ENCODE data around the gene ZNF585A.
"Not testable (repeated sequence)": the region's sequence is repeated elsewhere in the genome, so short reads cannot be mapped to it uniquely, and the experiment has no call there.

Gene ZNF585A

GRCh38 chr19:37172368-37173366, at the start of gene ZNF585A:
Gene ZNF585A (minus strand): TSS chr19:37172695. CDS start chr19:37169910, 2,785 bp downstream.
- DNase-seq (ENCODE audit: low read depth): peak; percentile 87

- DNase-seq (ENCODE audit: low read depth): no peak
Observed at GRCh38 chr19:37221136-37221535, 48.6 kb upstream of the ZNF585A start.

- DNase-seq (ENCODE audit: low read depth): no peak
Observed at GRCh38 chr19:37220383-37220782, 47.9 kb upstream of the ZNF585A start.

GRCh38 chr19:37218592-37218935, 46.1 kb upstream of the ZNF585A start:
- DNase-seq (ENCODE audit: low read depth): no peak

- peak; percentile 81 for DNase-seq (ENCODE audit: low read depth)
Observed at GRCh38 chr19:37217775-37218591, 45.5 kb upstream of the ZNF585A start, which contains the start of gene ZNF383. Gene ZNF383 (plus strand): TSS chr19:37218214. CDS start chr19:37230454, 12,240 bp downstream.

- DNase-seq (ENCODE audit: low read depth): no peak
Observed at GRCh38 chr19:37217480-37217774, 44.9 kb upstream of the ZNF585A start.

GRCh38 chr19:37197768-37198167, 25.3 kb upstream of the ZNF585A start:
- no peak for DNase-seq (ENCODE audit: low read depth)

GRCh38 chr19:37197115-37197514, 24.6 kb upstream of the ZNF585A start:
- DNase-seq (ENCODE audit: low read depth): not testable (repeated sequence)

GRCh38 chr19:37195248-37195647, 22.8 kb upstream of the ZNF585A start:
- DNase-seq (ENCODE audit: low read depth): not testable (repeated sequence)

- not testable (repeated sequence) for DNase-seq (ENCODE audit: low read depth)
Observed at GRCh38 chr19:37186071-37186470, 13.6 kb upstream of the ZNF585A start.

- no peak for DNase-seq (ENCODE audit: low read depth)
Observed at GRCh38 chr19:37165635-37166034, 6.9 kb downstream of the ZNF585A start.

GRCh38 chr19:37160153-37160552, 12.3 kb downstream of the ZNF585A start:
- DNase-seq (ENCODE audit: low read depth): no peak

- DNase-seq (ENCODE audit: low read depth): no peak
Observed at GRCh38 chr19:37148214-37148613, 24.3 kb downstream of the ZNF585A start.

- DNase-seq (ENCODE audit: low read depth): no peak
Observed at GRCh38 chr19:37136111-37136510, 36.4 kb downstream of the ZNF585A start.

GRCh38 chr19:37128821-37129177, 43.7 kb downstream of the ZNF585A start:
- no peak for DNase-seq (ENCODE audit: low read depth)

GRCh38 chr19:37127999-37128820, 44.3 kb downstream of the ZNF585A start:
- DNase-seq (ENCODE audit: low read depth): no peak

GRCh38 chr19:37122093-37122492, 50.4 kb downstream of the ZNF585A start:
- DNase-seq (ENCODE audit: low read depth): not testable (repeated sequence)

GRCh38 chr19:37114001-37114400, 58.5 kb downstream of the ZNF585A start:
- no peak for DNase-seq (ENCODE audit: low read depth)

GRCh38 chr19:37111753-37112152, 60.7 kb downstream of the ZNF585A start:
- DNase-seq (ENCODE audit: low read depth): not testable (repeated sequence)

GRCh38 chr19:37104135-37104534, 68.4 kb downstream of the ZNF585A start:
- not testable (repeated sequence) for DNase-seq (ENCODE audit: low read depth)

GRCh38 chr19:37098570-37098969, 73.9 kb downstream of the ZNF585A start:
- no peak for DNase-seq (ENCODE audit: low read depth)

- DNase-seq (ENCODE audit: low read depth): no peak
Observed at GRCh38 chr19:37095859-37096258, 76.6 kb downstream of the ZNF585A start.
